Measurements from ENCODE around the gene MVB12B.

- no peak for TF ChIP-seq CTCF (IDR thresholded peaks at IDR 0.05)
- no peak for TF ChIP-seq POLR2AphosphoS5 (IDR thresholded peaks at IDR 0.05; ENCODE audit: low read depth, low read length)
- TF ChIP-seq TCF7L2 (IDR thresholded peaks at IDR 0.05; ENCODE audit: low read depth, low read length): no peak
- TF ChIP-seq REST (IDR thresholded peaks at IDR 0.05; ENCODE audit: insufficient read depth in 1 of 2, low read depth in 2 of 2, low read length in 1 of 2): no peak
- no peak for TF ChIP-seq SIN3A (IDR thresholded peaks at IDR 0.05; ENCODE audit: borderline replicate concordance, insufficient read depth, low read depth, low read length)
Measured at GRCh38 chr9:126461029-126461428, 134.4 kb downstream of the MVB12B start.
